SK-MEL-5 (cell line): ENCODE data around the gene TADA3. TPM values are rescaled to one million over a fixed set of nuclear protein-coding genes. Genes with fewer than 3 reads are reported as not detected.

Experiments used
- DNase-seq: peaks from one replicate; pipeline ENCODE4 v3.0.0-alpha.2; 2016; ENCODE audit warnings: low read depth, low spot score
- in situ Hi-C: cut with HindIII; loops from 2 replicates; pipeline ENCODE4 v1.10.0; 2016; ENCODE audit warnings: low sequenced_read_pairs, high pct_unique_total_duplicates, low pct_unique_long_range_greater_than_20kb
- total RNA-seq: library from RNA; depleted of rRNA; stranded (reverse); fragments of >200 nt; shearing (Covaris generic); gene quantifications from 2 replicates; pipeline ENCODE4 v1.2.3, GENCODE V29; 2014

TADA3 gene
- total RNA-seq, 1 experiment from 2014 or later, result 74.0 TPM

GRCh38 chr3:9815986-9816385 is 23.7 kb upstream of the TADA3 start:
- no peak for DNase-seq
- in situ Hi-C loops, result loop anchor here (25.0 kb wide), 1 partner anchor 146 kb away; the partner anchor contains the start of gene PRRT3

- DNase-seq, result no peak
- in situ Hi-C loops, result loop anchor here (25.0 kb wide), 1 partner anchor 149 kb away; the partner anchor contains the start of gene PRRT3
Observed at GRCh38 chr3:9812870-9813483, 20.7 kb upstream of the TADA3 start.

- in situ Hi-C loops, result loop anchor here (25.0 kb wide), 1 partner anchor 151 kb away; the partner anchor contains the start of gene PRRT3
- no peak for DNase-seq
Observed at GRCh38 chr3:9810846-9811245, 18.6 kb upstream of the TADA3 start.

- DNase-seq, result no peak
- in situ Hi-C loops, result loop anchor here (25.0 kb wide), 1 partner anchor 152 kb away; the partner anchor contains the start of gene PRRT3
Observed at GRCh38 chr3:9810433-9810770, 18.1 kb upstream of the TADA3 start.

- peak; percentile 58 for DNase-seq
Observed at GRCh38 chr3:9809615-9810432, 17.6 kb upstream of the TADA3 start, which contains the start of gene TTLL3. Gene TTLL3 (plus strand): TSS chr3:9810262. CDS start chr3:9810662, 400 bp downstream.

GRCh38 chr3:9809239-9809614 is 17.0 kb upstream of the TADA3 start:
- in situ Hi-C loops, result loop anchor here (25.0 kb wide), 1 partner anchor 153 kb away; the partner anchor contains the start of gene PRRT3
- DNase-seq, result no peak

More at GRCh38 chr3:9809615-9810432, 17.6 kb upstream of the TADA3 start, which contains the start of gene TTLL3:
- in situ Hi-C loops, result loop anchor here (25.0 kb wide), 1 partner anchor 152 kb away; the partner anchor contains the start of gene PRRT3

- in situ Hi-C loops, result loop anchor here (25.0 kb wide), 1 partner anchor 154 kb away; the partner anchor contains the start of gene PRRT3
- DNase-seq, result peak; percentile 54
Observed at GRCh38 chr3:9808345-9809037, 16.2 kb upstream of the TADA3 start.

- in situ Hi-C loops, result loop anchor here (25.0 kb wide), 1 partner anchor 154 kb away; the partner anchor contains the start of gene PRRT3
- DNase-seq, result no peak
Observed at GRCh38 chr3:9807981-9808344, 15.7 kb upstream of the TADA3 start.

GRCh38 chr3:9806688-9807589 is 14.7 kb upstream of the TADA3 start:
- DNase-seq, result no peak
- in situ Hi-C loops, result loop anchor here (25.0 kb wide), 1 partner anchor 155 kb away; the partner anchor contains the start of gene PRRT3

GRCh38 chr3:9806137-9806536 is 13.9 kb upstream of the TADA3 start:
- in situ Hi-C loops, result loop anchor here (25.0 kb wide), 1 partner anchor 156 kb away; the partner anchor contains the start of gene PRRT3

GRCh38 chr3:9804996-9805395 is 12.7 kb upstream of the TADA3 start:
- DNase-seq, result no peak
- in situ Hi-C loops, result loop anchor here (25.0 kb wide), 1 partner anchor 157 kb away; the partner anchor contains the start of gene PRRT3

More at GRCh38 chr3:9806137-9806536, 13.9 kb upstream of the TADA3 start:
- DNase-seq, result no peak

- no peak for DNase-seq
- in situ Hi-C loops, result loop anchor here (25.0 kb wide), 1 partner anchor 159 kb away; the partner anchor contains the start of gene PRRT3
Observed at GRCh38 chr3:9803494-9803893, 11.2 kb upstream of the TADA3 start.

GRCh38 chr3:9800529-9800928 is 8.3 kb upstream of the TADA3 start:
- DNase-seq, result peak; percentile 30
- in situ Hi-C loops, result loop anchor here (25.0 kb wide), 1 partner anchor 162 kb away; the partner anchor contains the start of gene PRRT3

- in situ Hi-C loops, result no loop called here
- no peak for DNase-seq
Observed at GRCh38 chr3:9797196-9797945, 5.1 kb upstream of the TADA3 start.

GRCh38 chr3:9795207-9795606 is 2.9 kb upstream of the TADA3 start:
- DNase-seq, result no peak
- in situ Hi-C loops, result no loop called here

- DNase-seq, result no peak
- in situ Hi-C loops, result no loop called here
Observed at GRCh38 chr3:9794400-9794799, 2.1 kb upstream of the TADA3 start.
